Endothelial cell of umbilical vein (primary cell): ENCODE data around the gene DOCK6. TPM values are rescaled to one million over a fixed set of nuclear protein-coding genes. Genes with fewer than 3 reads are reported as not detected.

Source experiments
- BruUV-seq: library from RNA; stranded (reverse); fragments of 400-500 nt; replicated peaks from 2 replicates; lab custom pipeline; 2021; lab: Mats Ljungman, UMichigan
- CTCF ChIA-PET: fragments of 300-600, 350-600 bp; sonication (Branson Sonifier 250); formaldehyde crosslinking; loops from one replicate; lab custom pipeline; 2021; ENCODE audit warnings: antibody characterized with exemption, inconsistent platforms; lab: Charles Lee
- POLR2A ChIA-PET: fragments of 300-600, 350-600 bp; sonication (Branson Sonifier 250); formaldehyde crosslinking; loops from one replicate; lab custom pipeline; 2021; ENCODE audit warnings: antibody characterized with exemption, inconsistent platforms; lab: Charles Lee
- DNase-seq: peaks from one replicate; pipeline ENCODE4 v3.0.0-alpha.2; 2011; ENCODE audit warnings: low read depth, low spot score
- FAIRE-seq: peaks from 2 replicates; lab custom pipeline; 2011; peaks lifted over from hg19 to GRCh38; lab: Jason Lieb, UNC
- H2AFZ ChIP-seq: 2 replicates; pipeline ENCODE4 v1.6.0; 2012; ENCODE audit warnings: low read depth, low read length, control low read depth, inconsistent platforms
- H3K27ac ChIP-seq: 2 replicates; pipeline ENCODE4 v1.5.1; 2011; ENCODE audit warnings: low read depth, mild to moderate bottlenecking, control low read depth, low read length, moderate library complexity; ENCODE audit not compliant: insufficient read depth
- H3K27me3 ChIP-seq, 2 experiments: 2 replicates each; pipeline versions ENCODE4 v1.6.0 to v1.6.1; 2011; ENCODE audit warnings: low read length in 2 of 2, mixed read lengths in 1 of 2; ENCODE audit not compliant: control insufficient read depth in 2 of 2, insufficient read depth in 2 of 2
- H3K36me3 ChIP-seq, 2 experiments: 2 replicates in 1 of 2; 3 replicates in 1 of 2; pipeline ENCODE4 v1.5.1; 2011; ENCODE audit warnings: low read length in 2 of 2, mild to moderate bottlenecking in 1 of 2, moderate library complexity in 1 of 2; ENCODE audit not compliant: control insufficient read depth in 2 of 2, insufficient read depth in 2 of 2; ENCODE audit errors: extremely low read depth in 1 of 2
- H3K4me1 ChIP-seq: 3 replicates; pipeline ENCODE4 v1.5.1; 2011; ENCODE audit warnings: mild to moderate bottlenecking, low read length; ENCODE audit not compliant: control insufficient read depth, insufficient read depth; ENCODE audit errors: extremely low read depth
- H3K4me2 ChIP-seq: 2 replicates; pipeline ENCODE4 v1.6.1; 2011; ENCODE audit warnings: low read length, control low read depth, mixed read lengths; ENCODE audit not compliant: insufficient read depth
- H3K4me3 ChIP-seq, 3 experiments: fragments of 200-600 bp in 1 of 3; sonication (generic), shearing (Covaris generic) in 1 of 3; replicated peaks in 1 of 3; 2 replicates each; pipeline ENCODE4 v1.5.1; 2011 to 2016; ENCODE audit warnings: control low read depth in 3 of 3, low read length in 3 of 3, mild to moderate bottlenecking in 2 of 3, inconsistent platforms in 1 of 3, low read depth in 1 of 3, moderate library complexity in 1 of 3; ENCODE audit not compliant: insufficient read depth in 1 of 3
- H3K79me2 ChIP-seq: 2 replicates; pipeline ENCODE4 v1.6.0; 2012; ENCODE audit warnings: low read length, inconsistent platforms; ENCODE audit not compliant: control insufficient read depth, insufficient read depth
- H3K9ac ChIP-seq: replicated peaks from 2 replicates; pipeline ENCODE3; 2011; ENCODE audit warnings: low read length, control low read depth; ENCODE audit not compliant: insufficient read depth; ENCODE audit errors: extremely low read depth
- H3K9me1 ChIP-seq: replicated peaks from 3 replicates; pipeline ENCODE4 v1.6.0; 2011; ENCODE audit warnings: mild to moderate bottlenecking, low read length; ENCODE audit not compliant: control insufficient read depth, insufficient read depth; ENCODE audit errors: extremely low read depth
- H3K9me3 ChIP-seq: replicated peaks from 2 replicates; pipeline ENCODE4 v1.5.1; 2012; ENCODE audit warnings: low read length, inconsistent platforms; ENCODE audit not compliant: control insufficient read depth, insufficient read depth
- H4K20me1 ChIP-seq: replicated peaks from 2 replicates; pipeline ENCODE3; 2011; ENCODE audit warnings: mild to moderate bottlenecking, low read length; ENCODE audit not compliant: control insufficient read depth, insufficient read depth; ENCODE audit errors: extremely low read depth
- GATA2 ChIP-seq: IDR thresholded peaks from 2 replicates; pipeline ENCODE4 v1.7.0; 2011; ENCODE audit warnings: low read depth, mild to moderate bottlenecking, moderate library complexity, mixed read lengths, low read length; ENCODE audit not compliant: insufficient read length, insufficient read depth
- JUN ChIP-seq: IDR thresholded peaks from 2 replicates; pipeline ENCODE4 v1.6.1; 2011; ENCODE audit warnings: borderline replicate concordance, low read depth; ENCODE audit not compliant: insufficient read length, insufficient read depth
- MAX ChIP-seq: IDR thresholded peaks from 2 replicates; pipeline ENCODE4 v1.6.1; 2011; ENCODE audit not compliant: insufficient read depth, insufficient read length
- MYC ChIP-seq: IDR thresholded peaks from one replicate; pipeline ENCODE4 v1.6.1; 2011; ENCODE audit warnings: mild to moderate bottlenecking, low read depth, low read length
- POLR2A ChIP-seq: IDR thresholded peaks from 2 replicates; pipeline ENCODE4 v1.6.1; 2012; ENCODE audit warnings: low read depth, mild to moderate bottlenecking, control low read depth, low read length
- dilution Hi-C: fragments of 300-500 bp; cut with MboI; formaldehyde crosslinking; loops from one replicate; pipeline ENCODE4 v1.15.0; 2019; ENCODE audit warnings: low sequenced_read_pairs; ENCODE audit not compliant: extremely low pct_ligation_motif_present
- intact Hi-C: fragments of 100-400 bp; cut with micrococcal nuclease; formaldehyde crosslinking; loops from one replicate; pipeline ENCODE4 v1.10.0; 2022
- polyA plus RNA-seq, 4 experiments: library from polyadenylated mRNA; depleted of rRNA in 3 of 4; stranded (reverse) in 3 of 4; unstranded in 1 of 4; fragments of >200 nt; gene quantifications; 2 replicates each; pipeline versions ENCODE4 v1.2.1 to v1.2.3, GENCODE V29; 2011 to 2012; ENCODE audit warnings: missing spikeins in 1 of 4
- total RNA-seq: library from RNA; stranded (reverse); gene quantifications from 2 replicates; pipeline ENCODE4 v1.2.3, GENCODE V29; 2021

Gene DOCK6
- total and polyA plus RNA-seq, 2 donors (not counting 3 experiments of a cell fraction or from before 2014, with no cell fraction given), result 126 to 334 TPM

GRCh38 chr19:11159598-11160439 lies 102.5 kb downstream of the DOCK6 start:
- H3K9ac ChIP-seq, result no peak overlapping the region
- TF ChIP-seq JUN (no peak), MYC (no peak), POLR2A (no peak), MAX (no peak), GATA2 (peak; percentile 64)
- H3K4me1 ChIP-seq, result peaks cover 13% of the 10 kb centered on the region
- ChIA-PET POLR2A (no interaction called here), CTCF (no interaction called here)
- FAIRE-seq (peak; percentile 71), DNase-seq (peak; percentile 49)
- H3K4me3 ChIP-seq, result no peak overlapping the region
- no TSS peak for BruUV-seq
- intact Hi-C loops, result no loop called here
- no peak overlapping the region for H2AFZ ChIP-seq
- H3K27ac ChIP-seq, result no peak overlapping the region
- no peaks in the 10 kb centered on the region for H3K27me3 ChIP-seq
- dilution Hi-C loops, result no loop called here
- H3K79me2 ChIP-seq, result peaks cover 7% of the 10 kb centered on the region
- H3K4me2 ChIP-seq, result no peak overlapping the region
- H3K9me1 ChIP-seq, result no peaks in the 10 kb centered on the region
- H3K36me3 ChIP-seq, result no peaks in the 10 kb centered on the region
- H4K20me1 ChIP-seq, result no peaks in the 10 kb centered on the region
- no peaks in the 10 kb centered on the region for H3K9me3 ChIP-seq
